Measurements from ENCODE around the gene CNBP.

- TF ChIP-seq CREB5 (CRISPR knock-in tag; IDR thresholded peaks at IDR 0.05; ENCODE audit: low read depth) (no peak), PATZ1 (CRISPR knock-in tag; IDR thresholded peaks at IDR 0.05; ENCODE audit: borderline replicate concordance) (no peak), ZNF70 (CRISPR knock-in tag; IDR thresholded peaks at IDR 0.05) (no peak), TCF4 (CRISPR knock-in tag; IDR thresholded peaks at IDR 0.05; ENCODE audit: borderline replicate concordance) (no peak), TOX (CRISPR knock-in tag; IDR thresholded peaks at IDR 0.05; ENCODE audit: borderline replicate concordance) (no peak), ARNTL (CRISPR knock-in tag; IDR thresholded peaks at IDR 0.05; ENCODE audit: borderline replicate concordance, low read depth) (no peak), SNAI2 (CRISPR knock-in tag; IDR thresholded peaks at IDR 0.05) (no peak), ZFP30 (CRISPR knock-in tag; IDR thresholded peaks at IDR 0.05) (no peak)
These were observed 29.5 kb upstream of the CNBP start for GRCh38 chr3:129213238-129213637.

All from SK-N-SH treated with all-trans-retinoic acid at 6 μM for 48 hours (cell line).